ENCODE measurements around the gene COPB1.

DNA sequence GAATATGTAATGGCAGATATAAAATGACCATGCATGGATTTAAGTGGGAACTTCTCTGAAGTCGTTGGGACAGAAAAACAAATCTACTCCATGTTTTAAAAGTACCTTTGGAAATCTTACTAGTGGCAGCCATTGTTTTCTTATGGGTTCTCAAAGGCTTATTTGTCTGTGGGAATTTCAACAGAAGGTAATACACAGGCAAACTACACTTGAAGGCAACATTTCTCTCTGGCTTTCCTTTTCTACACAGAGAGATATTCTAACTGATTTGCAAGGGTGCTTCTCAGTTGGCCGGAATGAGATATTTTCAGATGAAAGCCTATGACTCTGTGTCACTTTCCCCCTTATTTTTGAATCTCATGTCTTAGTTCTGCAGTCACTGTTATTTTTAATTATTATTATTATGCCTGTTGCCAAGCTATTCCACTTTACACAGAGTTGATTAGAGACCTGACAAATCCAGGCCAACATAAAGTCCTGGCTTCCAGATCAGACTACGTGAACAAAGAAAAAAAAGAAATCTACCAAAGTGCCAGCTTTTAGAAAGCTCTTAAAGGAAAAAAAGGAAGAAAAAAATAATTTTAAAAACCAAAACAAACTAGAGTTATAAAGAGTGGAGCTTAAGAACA lies 39.4 kb upstream of the COPB1 start:
- TF ChIP-seq, protein P1, sequence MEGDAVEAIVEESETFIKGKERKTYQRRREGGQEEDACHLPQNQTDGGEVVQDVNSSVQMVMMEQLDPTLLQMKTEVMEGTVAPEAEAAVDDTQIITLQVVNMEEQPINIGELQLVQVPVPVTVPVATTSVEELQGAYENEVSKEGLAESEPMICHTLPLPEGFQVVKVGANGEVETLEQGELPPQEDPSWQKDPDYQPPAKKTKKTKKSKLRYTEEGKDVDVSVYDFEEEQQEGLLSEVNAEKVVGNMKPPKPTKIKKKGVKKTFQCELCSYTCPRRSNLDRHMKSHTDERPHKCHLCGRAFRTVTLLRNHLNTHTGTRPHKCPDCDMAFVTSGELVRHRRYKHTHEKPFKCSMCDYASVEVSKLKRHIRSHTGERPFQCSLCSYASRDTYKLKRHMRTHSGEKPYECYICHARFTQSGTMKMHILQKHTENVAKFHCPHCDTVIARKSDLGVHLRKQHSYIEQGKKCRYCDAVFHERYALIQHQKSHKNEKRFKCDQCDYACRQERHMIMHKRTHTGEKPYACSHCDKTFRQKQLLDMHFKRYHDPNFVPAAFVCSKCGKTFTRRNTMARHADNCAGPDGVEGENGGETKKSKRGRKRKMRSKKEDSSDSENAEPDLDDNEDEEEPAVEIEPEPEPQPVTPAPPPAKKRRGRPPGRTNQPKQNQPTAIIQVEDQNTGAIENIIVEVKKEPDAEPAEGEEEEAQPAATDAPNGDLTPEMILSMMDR (optimal IDR thresholded peaks at IDR 0.05 in 1 of 3, IDR thresholded peaks at IDR 0.05 in 1 of 3, conservative IDR thresholded peaks at IDR 0.05 in 1 of 3; ENCODE audit: extremely low read depth in 1 of 3, insufficient read depth in 2 of 3, low read length in 3 of 3) = no peak
- TF ChIP-seq EZH2 (IDR thresholded peaks at IDR 0.05; ENCODE audit: low read length) = no peak

Measured in keratinocyte (primary cell).